MM.1S (cell line): ENCODE data around the gene TAS2R8.

Experiments
- DNase-seq: peaks from one replicate; pipeline ENCODE4 v3.0.0-alpha.2; 2015
- H2AFZ ChIP-seq: fragments of 300-600 bp; sonication (generic); 2 replicates; pipeline ENCODE4 v1.6.0; 2016; ENCODE audit warnings: antibody characterized with exemption, low read length
- H3F3A ChIP-seq: fragments of 300-600 bp; sonication (generic); 2 replicates; pipeline ENCODE4 v1.6.1; 2016; ENCODE audit warnings: mild to moderate bottlenecking, antibody characterized with exemption, low read length, moderate library complexity, mixed read lengths; ENCODE audit not compliant: insufficient read depth
- H3K27ac ChIP-seq: fragments of 300-600 bp; sonication (generic); 2 replicates; pipeline ENCODE4 v1.5.1; 2016; ENCODE audit warnings: mild to moderate bottlenecking, low read length
- H3K27me3 ChIP-seq: fragments of 300-600 bp; sonication (generic); replicated peaks from 2 replicates; pipeline ENCODE4 v1.6.0; 2016; ENCODE audit warnings: low read length; ENCODE audit not compliant: insufficient read depth
- H3K36me3 ChIP-seq: fragments of 300-600 bp; sonication (generic); replicated peaks from 2 replicates; pipeline ENCODE4 v1.6.1; 2016; ENCODE audit warnings: mild to moderate bottlenecking, low read length, mixed read lengths; ENCODE audit not compliant: insufficient read depth
- H3K4me1 ChIP-seq: fragments of 300-600 bp; sonication (generic); 2 replicates; pipeline ENCODE4 v1.6.1; 2016; ENCODE audit warnings: low read length, mixed read lengths
- H3K4me2 ChIP-seq: fragments of 300-600 bp; sonication (generic); 2 replicates; pipeline ENCODE4 v1.6.0; 2016; ENCODE audit warnings: low read depth, low read length
- H3K4me3 ChIP-seq: fragments of 300-600 bp; sonication (generic); 2 replicates; pipeline ENCODE4 v1.5.1; 2016; ENCODE audit warnings: low read length, mixed read lengths
- H3K79me2 ChIP-seq: fragments of 300-600 bp; sonication (generic); 2 replicates; pipeline ENCODE4 v1.6.1; 2016; ENCODE audit warnings: mixed run types, low read length, mixed read lengths
- H3K9ac ChIP-seq: fragments of 300-600 bp; sonication (generic); 2 replicates; pipeline ENCODE4 v1.6.1; 2016; ENCODE audit warnings: low read length, mixed read lengths
- H3K9me2 ChIP-seq: fragments of 300-600 bp; sonication (generic); replicated peaks from 2 replicates; pipeline ENCODE4 v1.6.1; 2016; ENCODE audit warnings: mild to moderate bottlenecking, low read length, mixed read lengths; ENCODE audit not compliant: insufficient read depth
- H3K9me3 ChIP-seq: fragments of 300-600 bp; sonication (generic); replicated peaks from 2 replicates; pipeline ENCODE4 v1.6.1; 2016; ENCODE audit warnings: mild to moderate bottlenecking, low read length, mixed read lengths; ENCODE audit not compliant: insufficient read depth
- H4K20me1 ChIP-seq: fragments of 300-600 bp; sonication (generic); 2 replicates; pipeline ENCODE4 v1.6.1; 2016; ENCODE audit warnings: mild to moderate bottlenecking, low read length, moderate library complexity, mixed read lengths; ENCODE audit not compliant: insufficient read depth
- EZH2 ChIP-seq: fragments of 300-600 bp; sonication (generic); optimal IDR thresholded peaks from 2 replicates; pipeline ENCODE3; 2017; ENCODE audit warnings: low read depth, mild to moderate bottlenecking, antibody characterized with exemption, low read length, mixed read lengths
- EZH2phosphoT487 ChIP-seq: fragments of 300-600 bp; sonication (generic); IDR thresholded peaks from 2 replicates; pipeline ENCODE4 v1.6.1; 2018; ENCODE audit warnings: antibody characterized with exemption, low read length
- TF ChIP-seq, protein P1 (sequence below): fragments of 300-600 bp; sonication (generic); IDR thresholded peaks from 2 replicates; pipeline ENCODE4 v1.5.1; 2016; ENCODE audit warnings: antibody characterized with exemption, low read length, mixed read lengths

Gene TAS2R8, protein sequence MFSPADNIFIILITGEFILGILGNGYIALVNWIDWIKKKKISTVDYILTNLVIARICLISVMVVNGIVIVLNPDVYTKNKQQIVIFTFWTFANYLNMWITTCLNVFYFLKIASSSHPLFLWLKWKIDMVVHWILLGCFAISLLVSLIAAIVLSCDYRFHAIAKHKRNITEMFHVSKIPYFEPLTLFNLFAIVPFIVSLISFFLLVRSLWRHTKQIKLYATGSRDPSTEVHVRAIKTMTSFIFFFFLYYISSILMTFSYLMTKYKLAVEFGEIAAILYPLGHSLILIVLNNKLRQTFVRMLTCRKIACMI

DNA sequence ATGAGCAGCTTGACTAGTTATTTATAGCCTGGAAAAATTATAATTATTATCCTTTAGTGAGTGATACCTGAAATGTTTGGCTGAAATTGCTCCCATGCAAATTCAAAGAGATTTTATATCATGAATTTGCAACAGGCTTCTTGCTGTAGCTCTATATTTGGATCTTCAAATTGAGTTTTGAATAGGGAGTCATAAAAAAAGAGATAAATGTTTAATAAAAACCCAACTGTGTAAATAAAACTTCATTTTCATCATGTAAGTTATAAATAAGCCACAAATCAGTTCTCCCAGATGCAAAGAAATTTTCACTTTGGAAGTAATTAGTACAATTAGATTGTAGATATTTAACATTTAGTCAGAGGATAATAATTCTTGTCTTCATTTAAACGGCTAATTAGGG lies at the start of gene TAS2R8:
TSS of gene TAS2R8 (minus strand) at position 101 of the 400 bp plus-strand sequence. CDS start 306 bp downstream, outside the sequence.
- H3K36me3 ChIP-seq: no peaks in the 10 kb centered on the region
- no peak within 1 kb of the TSS for H3K27ac ChIP-seq
- no peak within 1 kb of the TSS for H3K9ac ChIP-seq
- no peaks in the 10 kb centered on the region for H3K79me2 ChIP-seq
- TF ChIP-seq EZH2: no peak
- TF ChIP-seq, protein P1, sequence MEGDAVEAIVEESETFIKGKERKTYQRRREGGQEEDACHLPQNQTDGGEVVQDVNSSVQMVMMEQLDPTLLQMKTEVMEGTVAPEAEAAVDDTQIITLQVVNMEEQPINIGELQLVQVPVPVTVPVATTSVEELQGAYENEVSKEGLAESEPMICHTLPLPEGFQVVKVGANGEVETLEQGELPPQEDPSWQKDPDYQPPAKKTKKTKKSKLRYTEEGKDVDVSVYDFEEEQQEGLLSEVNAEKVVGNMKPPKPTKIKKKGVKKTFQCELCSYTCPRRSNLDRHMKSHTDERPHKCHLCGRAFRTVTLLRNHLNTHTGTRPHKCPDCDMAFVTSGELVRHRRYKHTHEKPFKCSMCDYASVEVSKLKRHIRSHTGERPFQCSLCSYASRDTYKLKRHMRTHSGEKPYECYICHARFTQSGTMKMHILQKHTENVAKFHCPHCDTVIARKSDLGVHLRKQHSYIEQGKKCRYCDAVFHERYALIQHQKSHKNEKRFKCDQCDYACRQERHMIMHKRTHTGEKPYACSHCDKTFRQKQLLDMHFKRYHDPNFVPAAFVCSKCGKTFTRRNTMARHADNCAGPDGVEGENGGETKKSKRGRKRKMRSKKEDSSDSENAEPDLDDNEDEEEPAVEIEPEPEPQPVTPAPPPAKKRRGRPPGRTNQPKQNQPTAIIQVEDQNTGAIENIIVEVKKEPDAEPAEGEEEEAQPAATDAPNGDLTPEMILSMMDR: no peak
- no peak for TF ChIP-seq EZH2phosphoT487
- H3K4me3 ChIP-seq: no peak within 1 kb of the TSS
- H3K4me2 ChIP-seq: no peak within 1 kb of the TSS
- no peaks in the 10 kb centered on the region for H3K4me1 ChIP-seq
- no peak for DNase-seq
- no peak within 1 kb of the TSS for H2AFZ ChIP-seq
- no peaks in the 10 kb centered on the region for H4K20me1 ChIP-seq
- H3K9me2 ChIP-seq: no peaks in the 10 kb centered on the region
- H3F3A ChIP-seq: no peaks in the 10 kb centered on the region
- no peaks in the 10 kb centered on the region for H3K9me3 ChIP-seq
- no peaks in the 10 kb centered on the region for H3K27me3 ChIP-seq

DNA sequence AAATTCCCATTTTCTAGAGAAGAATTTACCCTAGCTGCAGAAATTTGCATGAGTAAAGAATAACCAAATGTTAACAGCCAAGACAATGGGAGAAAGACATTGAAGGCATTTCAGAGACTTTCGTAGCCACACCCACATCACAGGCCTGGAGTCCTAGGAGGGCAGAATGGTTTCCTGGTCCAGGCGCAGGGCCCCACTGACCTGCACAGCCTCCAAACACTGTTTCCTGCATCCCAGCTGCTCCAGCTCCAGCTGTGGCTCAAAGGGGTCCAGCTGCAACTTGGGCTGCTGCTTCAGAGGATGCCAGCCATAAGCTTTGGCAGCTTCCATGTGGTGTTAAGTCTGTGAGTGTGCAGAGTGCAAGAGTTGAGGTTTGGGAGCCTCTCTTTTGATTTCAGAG lies 48.7 kb upstream of the TAS2R8 start:
- Histone ChIP-seq H3K9ac (no peak overlapping the region), H3K79me2 (no peaks in the 10 kb centered on the region), H3K27ac (no peak overlapping the region), H3K4me3 (no peak overlapping the region), H3K9me2 (no peaks in the 10 kb centered on the region), H3K36me3 (no peaks in the 10 kb centered on the region), H3K4me1 (no peaks in the 10 kb centered on the region), H3K27me3 (no peaks in the 10 kb centered on the region), H3K9me3 (no peaks in the 10 kb centered on the region), H4K20me1 (no peaks in the 10 kb centered on the region), H2AFZ (no peak overlapping the region), H3F3A (no peaks in the 10 kb centered on the region), H3K4me2 (no peak overlapping the region)
- DNase-seq: no peak
- TF ChIP-seq EZH2phosphoT487 (no peak), EZH2 (no peak)
- TF ChIP-seq, protein P1: no peak

DNA sequence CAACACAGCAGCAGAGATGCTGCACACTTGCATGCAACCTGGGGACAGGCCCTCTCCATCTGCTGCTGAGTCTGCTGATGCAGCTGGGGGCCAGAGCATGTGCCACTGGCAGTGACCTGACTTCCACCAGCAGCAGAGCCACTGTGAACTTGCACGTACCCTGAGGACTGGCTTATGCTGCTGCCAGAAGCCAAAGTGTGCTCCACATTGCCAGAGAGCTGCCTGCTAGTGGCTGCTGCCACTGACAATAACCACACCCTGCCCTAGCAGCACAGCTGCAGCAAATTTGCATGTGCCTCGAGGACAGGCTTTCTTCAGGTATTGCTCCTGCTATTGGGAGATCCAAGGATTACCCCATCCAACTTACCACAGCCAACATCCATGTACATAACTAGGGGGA lies 46.7 kb upstream of the TAS2R8 start:
- H3K27ac ChIP-seq: no peak overlapping the region
- no peaks in the 10 kb centered on the region for H3K4me1 ChIP-seq
- no peaks in the 10 kb centered on the region for H4K20me1 ChIP-seq
- no peak overlapping the region for H3K4me3 ChIP-seq
- H3F3A ChIP-seq: no peaks in the 10 kb centered on the region
- no peaks in the 10 kb centered on the region for H3K9me2 ChIP-seq
- H3K36me3 ChIP-seq: no peaks in the 10 kb centered on the region
- TF ChIP-seq EZH2 (no peak), EZH2phosphoT487 (no peak)
- TF ChIP-seq, protein P1: no peak
- H2AFZ ChIP-seq: no peak overlapping the region
- no peaks in the 10 kb centered on the region for H3K79me2 ChIP-seq
- no peak overlapping the region for H3K4me2 ChIP-seq
- H3K9me3 ChIP-seq: no peaks in the 10 kb centered on the region
- no peak overlapping the region for H3K9ac ChIP-seq
- DNase-seq: no peak
- no peaks in the 10 kb centered on the region for H3K27me3 ChIP-seq
